Keratinocyte (primary cell): ENCODE data around the gene SDHAF2. TPM values are rescaled to one million over a fixed set of nuclear protein-coding genes. Genes with fewer than 3 reads are reported as not detected.

ENCODE experiments used
- DNase-seq: peaks from one replicate; pipeline ENCODE4 v3.0.0-alpha.2; 2011; ENCODE audit warnings: low read depth, missing footprints, low spot score
- FAIRE-seq: peaks from 2 replicates; lab custom pipeline; 2011; peaks lifted over from hg19 to GRCh38; lab: Jason Lieb, UNC
- H2AFZ ChIP-seq: 2 replicates; pipeline ENCODE4 v1.6.0; 2012; ENCODE audit warnings: low read length, control low read depth, inconsistent platforms; ENCODE audit not compliant: control insufficient read depth
- H3K27ac ChIP-seq: 2 replicates; pipeline ENCODE4 v1.5.1; 2011; ENCODE audit warnings: low read length; ENCODE audit not compliant: control insufficient read depth, insufficient read depth
- H3K27me3 ChIP-seq: 3 replicates; pipeline ENCODE4 v1.6.0; 2011; ENCODE audit warnings: low read length; ENCODE audit not compliant: control insufficient read depth, insufficient read depth; ENCODE audit errors: extremely low read depth
- H3K36me3 ChIP-seq, 2 experiments: 2 replicates in 1 of 2; 3 replicates in 1 of 2; pipeline ENCODE4 v1.5.1; 2011; ENCODE audit warnings: low read length in 2 of 2, mild to moderate bottlenecking in 1 of 2; ENCODE audit not compliant: control insufficient read depth in 2 of 2, insufficient read depth in 2 of 2; ENCODE audit errors: extremely low read depth in 1 of 2
- H3K4me1 ChIP-seq: 3 replicates; pipeline ENCODE4 v1.5.1; 2011; ENCODE audit warnings: low read length; ENCODE audit not compliant: control insufficient read depth, insufficient read depth; ENCODE audit errors: extremely low read depth
- H3K4me2 ChIP-seq: 3 replicates; pipeline ENCODE4 v1.6.0; 2011; ENCODE audit warnings: low read depth, low read length; ENCODE audit not compliant: control insufficient read depth, insufficient read depth; ENCODE audit errors: extremely low read depth
- H3K4me3 ChIP-seq, 3 experiments: fragments of 200-600 bp in 1 of 3; sonication (generic) in 1 of 3; 2 replicates in 2 of 3; 3 replicates in 1 of 3; pipeline ENCODE4 v1.5.1; 2011 to 2016; ENCODE audit warnings: low read length in 3 of 3, mild to moderate bottlenecking in 3 of 3, control low read depth in 2 of 3, inconsistent platforms in 1 of 3, low read depth in 1 of 3, mixed read lengths in 1 of 3, mixed run types in 1 of 3, moderate library complexity in 1 of 3; ENCODE audit not compliant: control insufficient read depth in 2 of 3, insufficient read depth in 2 of 3; ENCODE audit errors: extremely low read depth in 1 of 3
- H3K79me2 ChIP-seq: 2 replicates; pipeline ENCODE4 v1.6.0; 2012; ENCODE audit warnings: low read length; ENCODE audit not compliant: control insufficient read depth, insufficient read depth
- H3K9ac ChIP-seq: 3 replicates; pipeline ENCODE4 v1.6.0; 2011; ENCODE audit warnings: low read length; ENCODE audit not compliant: control insufficient read depth, insufficient read depth; ENCODE audit errors: extremely low read depth
- H3K9me1 ChIP-seq: 3 replicates; pipeline ENCODE4 v1.6.0; 2011; ENCODE audit warnings: low read length; ENCODE audit not compliant: control insufficient read depth, insufficient read depth; ENCODE audit errors: extremely low read depth
- H3K9me3 ChIP-seq: 2 replicates; pipeline ENCODE4 v1.5.1; 2012; ENCODE audit warnings: low read depth, low read length; ENCODE audit not compliant: control insufficient read depth
- H4K20me1 ChIP-seq: 3 replicates; pipeline ENCODE4 v1.6.0; 2011; ENCODE audit warnings: low read length; ENCODE audit not compliant: control insufficient read depth, insufficient read depth; ENCODE audit errors: extremely low read depth
- CTCF ChIP-seq, 3 experiments: IDR thresholded peaks in 1 of 3; conservative IDR thresholded peaks in 1 of 3; optimal IDR thresholded peaks in 1 of 3; 2 replicates in 2 of 3; 3 replicates in 1 of 3; pipeline versions ENCODE3 to v1.5.1; 2011; ENCODE audit warnings: low read length in 3 of 3, mild to moderate bottlenecking in 3 of 3, moderate library complexity in 2 of 3, control low read depth in 1 of 3, inconsistent platforms in 1 of 3; ENCODE audit not compliant: insufficient read depth in 2 of 3; ENCODE audit errors: extremely low read depth in 1 of 3
- EZH2 ChIP-seq: IDR thresholded peaks from one replicate; pipeline ENCODE4 v1.6.1; 2012; ENCODE audit warnings: inconsistent platforms, mild to moderate bottlenecking, low read length, moderate library complexity
- dilution Hi-C: fragments of 300-500 bp; cut with MboI; formaldehyde crosslinking; loops from one replicate; pipeline ENCODE4 v1.7.0; 2020; ENCODE audit warnings: low sequenced_read_pairs; ENCODE audit not compliant: extremely low pct_ligation_motif_present
- polyA plus RNA-seq, 5 experiments: library from polyadenylated mRNA; depleted of rRNA in 3 of 5; stranded (reverse) in 3 of 5; stranded (forward) in 1 of 5; unstranded in 1 of 5; fragments of >200 nt; gene quantifications; 1 replicate in 1 of 5; 2 replicates in 3 of 5; 3 replicates in 1 of 5; pipeline versions ENCODE4 v1.2.1 to v1.2.3, GENCODE V29; 2011 to 2012; ENCODE audit warnings: missing spikeins in 2 of 5, low read depth in 1 of 5, low replicate concordance in 1 of 5

Gene SDHAF2
- polyA plus RNA-seq, 1 donor (not counting 4 experiments of a cell fraction or from before 2014, with no cell fraction given): 56.4 TPM

GRCh38 chr11:61487342-61488025 is 57.6 kb downstream of the SDHAF2 start:
- DNase-seq (no peak), FAIRE-seq (no peak)
- Histone ChIP-seq H3K27me3 (peaks cover 24% of the 10 kb centered on the region), H3K9ac (no peak overlapping the region), H3K9me1 (no peaks in the 10 kb centered on the region), H3K4me1 (peaks cover 4% of the 10 kb centered on the region), H3K36me3 (no peaks in the 10 kb centered on the region), H3K4me2 (no peak overlapping the region), H2AFZ (no peak overlapping the region), H3K27ac (no peak overlapping the region), H3K4me3 (no peak overlapping the region), H3K9me3 (no peaks in the 10 kb centered on the region), H4K20me1 (no peaks in the 10 kb centered on the region), H3K79me2 (no peaks in the 10 kb centered on the region)
- dilution Hi-C loops: no loop called here
- TF ChIP-seq EZH2: no peak
- no peak for TF ChIP-seq CTCF (optimal IDR thresholded peaks at IDR 0.05 in 1 of 3, IDR thresholded peaks at IDR 0.05 in 1 of 3, conservative IDR thresholded peaks at IDR 0.05 in 1 of 3; ENCODE audit: extremely low read depth in 1 of 3, insufficient read depth in 2 of 3, low read length in 3 of 3)

- dilution Hi-C loops: no loop called here
Measured at GRCh38 chr11:61488651-61489291, 58.8 kb downstream of the SDHAF2 start.

More at GRCh38 chr11:61488651-61489291, 58.8 kb downstream of the SDHAF2 start:
- no peak overlapping the region for H3K4me3 ChIP-seq
- H3K9ac ChIP-seq: no peak overlapping the region
- no peaks in the 10 kb centered on the region for H3K9me1 ChIP-seq
- H3K9me3 ChIP-seq: no peaks in the 10 kb centered on the region
- H3K4me2 ChIP-seq: no peak overlapping the region
- DNase-seq (no peak), FAIRE-seq (no peak)
- H3K79me2 ChIP-seq: no peaks in the 10 kb centered on the region
- H3K4me1 ChIP-seq: peaks cover 4% of the 10 kb centered on the region
- no peaks in the 10 kb centered on the region for H4K20me1 ChIP-seq
- no peak overlapping the region for H3K27ac ChIP-seq
- H2AFZ ChIP-seq: peak overlapping the region; percentile 33
- TF ChIP-seq CTCF (optimal IDR thresholded peaks at IDR 0.05 in 1 of 3, IDR thresholded peaks at IDR 0.05 in 1 of 3, conservative IDR thresholded peaks at IDR 0.05 in 1 of 3; ENCODE audit: extremely low read depth in 1 of 3, insufficient read depth in 2 of 3, low read length in 3 of 3) (no peak), EZH2 (no peak)
- no peaks in the 10 kb centered on the region for H3K36me3 ChIP-seq
- peaks cover 21% of the 10 kb centered on the region for H3K27me3 ChIP-seq
